ENCODE results near the gene UBR3.
"Not testable (repeated sequence)": the region's sequence is repeated elsewhere in the genome, so short reads cannot be mapped to it uniquely, and the experiment has no call there.

Gene UBR3

GRCh38 chr2:169828141-169828811 is 1.0 kb downstream of the UBR3 start:
- no peaks in the 10 kb centered on the region for H3K9me3 ChIP-seq (ENCODE audit: control insufficient read depth, low read length)
- no peaks in the 10 kb centered on the region for H3K27me3 ChIP-seq (ENCODE audit: control insufficient read depth, insufficient read depth, low read length)
- H3K36me3 ChIP-seq (ENCODE audit: control insufficient read depth, insufficient read depth, low read length) = no peaks in the 10 kb centered on the region
- H3K4me1 ChIP-seq (ENCODE audit: control insufficient read depth, insufficient read depth, low read length) = no peaks in the 10 kb centered on the region
- H3K4me3 ChIP-seq (ENCODE audit: low read length) = peak overlapping the region; percentile 56
- H3K9ac ChIP-seq (ENCODE audit: low read length) = peak overlapping the region; percentile 46

GRCh38 chr2:169834401-169834800 is 7.1 kb downstream of the UBR3 start:
- Histone ChIP-seq H3K9ac (ENCODE audit: low read length) (no peak overlapping the region), H3K4me1 (ENCODE audit: control insufficient read depth, insufficient read depth, low read length) (no peaks in the 10 kb centered on the region), H3K36me3 (ENCODE audit: control insufficient read depth, insufficient read depth, low read length) (no peaks in the 10 kb centered on the region), H3K4me3 (ENCODE audit: low read length) (no peak overlapping the region), H3K27me3 (ENCODE audit: control insufficient read depth, insufficient read depth, low read length) (no peaks in the 10 kb centered on the region), H3K9me3 (ENCODE audit: control insufficient read depth, low read length) (no peaks in the 10 kb centered on the region)

- H3K36me3 ChIP-seq (ENCODE audit: control insufficient read depth, insufficient read depth, low read length) = no peaks in the 10 kb centered on the region
- H3K9me3 ChIP-seq (ENCODE audit: control insufficient read depth, low read length) = no peaks in the 10 kb centered on the region
- H3K27me3 ChIP-seq (ENCODE audit: control insufficient read depth, insufficient read depth, low read length) = no peaks in the 10 kb centered on the region
- no peak overlapping the region for H3K4me3 ChIP-seq (ENCODE audit: low read length)
- H3K9ac ChIP-seq (ENCODE audit: low read length) = no peak overlapping the region
- no peaks in the 10 kb centered on the region for H3K4me1 ChIP-seq (ENCODE audit: control insufficient read depth, insufficient read depth, low read length)
Observed at GRCh38 chr2:169838743-169839489, 11.7 kb downstream of the UBR3 start.

- Histone ChIP-seq H3K4me3 (ENCODE audit: low read length) (no peak overlapping the region), H3K36me3 (ENCODE audit: control insufficient read depth, insufficient read depth, low read length) (no peaks in the 10 kb centered on the region), H3K9ac (ENCODE audit: low read length) (no peak overlapping the region), H3K4me1 (ENCODE audit: control insufficient read depth, insufficient read depth, low read length) (no peaks in the 10 kb centered on the region), H3K27me3 (ENCODE audit: control insufficient read depth, insufficient read depth, low read length) (no peaks in the 10 kb centered on the region), H3K9me3 (ENCODE audit: control insufficient read depth, low read length) (no peaks in the 10 kb centered on the region)
Observed at GRCh38 chr2:169839954-169840746, 12.9 kb downstream of the UBR3 start.

- H3K9ac ChIP-seq (ENCODE audit: low read length) = no peak overlapping the region
- H3K27me3 ChIP-seq (ENCODE audit: control insufficient read depth, insufficient read depth, low read length) = no peaks in the 10 kb centered on the region
- H3K4me3 ChIP-seq (ENCODE audit: low read length) = no peak overlapping the region
- H3K9me3 ChIP-seq (ENCODE audit: control insufficient read depth, low read length) = no peaks in the 10 kb centered on the region
- no peaks in the 10 kb centered on the region for H3K36me3 ChIP-seq (ENCODE audit: control insufficient read depth, insufficient read depth, low read length)
- no peaks in the 10 kb centered on the region for H3K4me1 ChIP-seq (ENCODE audit: control insufficient read depth, insufficient read depth, low read length)
Observed at GRCh38 chr2:169840747-169841142, 13.5 kb downstream of the UBR3 start.

- H3K27me3 ChIP-seq (ENCODE audit: control insufficient read depth, insufficient read depth, low read length); H3K4me3 ChIP-seq (ENCODE audit: low read length); H3K9ac ChIP-seq (ENCODE audit: low read length); H3K4me1 ChIP-seq (ENCODE audit: control insufficient read depth, insufficient read depth, low read length); H3K36me3 ChIP-seq (ENCODE audit: control insufficient read depth, insufficient read depth, low read length); H3K9me3 ChIP-seq (ENCODE audit: control insufficient read depth, low read length): not testable (repeated sequence)
Observed at GRCh38 chr2:169841625-169842024, 14.4 kb downstream of the UBR3 start.

- no peaks in the 10 kb centered on the region for H3K36me3 ChIP-seq (ENCODE audit: control insufficient read depth, insufficient read depth, low read length)
- no peaks in the 10 kb centered on the region for H3K9me3 ChIP-seq (ENCODE audit: control insufficient read depth, low read length)
- H3K9ac ChIP-seq (ENCODE audit: low read length) = no peak overlapping the region
- H3K27me3 ChIP-seq (ENCODE audit: control insufficient read depth, insufficient read depth, low read length) = no peaks in the 10 kb centered on the region
- no peaks in the 10 kb centered on the region for H3K4me1 ChIP-seq (ENCODE audit: control insufficient read depth, insufficient read depth, low read length)
- H3K4me3 ChIP-seq (ENCODE audit: low read length) = no peak overlapping the region
Observed at GRCh38 chr2:169845016-169845415, 17.8 kb downstream of the UBR3 start.

- not testable (repeated sequence) for H3K36me3 ChIP-seq (ENCODE audit: control insufficient read depth, insufficient read depth, low read length); H3K9ac ChIP-seq (ENCODE audit: low read length); H3K4me3 ChIP-seq (ENCODE audit: low read length); H3K4me1 ChIP-seq (ENCODE audit: control insufficient read depth, insufficient read depth, low read length); H3K9me3 ChIP-seq (ENCODE audit: control insufficient read depth, low read length); H3K27me3 ChIP-seq (ENCODE audit: control insufficient read depth, insufficient read depth, low read length)
Observed at GRCh38 chr2:169848959-169849693, 21.9 kb downstream of the UBR3 start.

- no peak overlapping the region for H3K4me3 ChIP-seq (ENCODE audit: low read length)
- H3K4me1 ChIP-seq (ENCODE audit: control insufficient read depth, insufficient read depth, low read length) = no peaks in the 10 kb centered on the region
- no peaks in the 10 kb centered on the region for H3K27me3 ChIP-seq (ENCODE audit: control insufficient read depth, insufficient read depth, low read length)
- no peaks in the 10 kb centered on the region for H3K9me3 ChIP-seq (ENCODE audit: control insufficient read depth, low read length)
- no peak overlapping the region for H3K9ac ChIP-seq (ENCODE audit: low read length)
- no peaks in the 10 kb centered on the region for H3K36me3 ChIP-seq (ENCODE audit: control insufficient read depth, insufficient read depth, low read length)
Observed at GRCh38 chr2:169849710-169850109, 22.5 kb downstream of the UBR3 start.

- no peaks in the 10 kb centered on the region for H3K9me3 ChIP-seq (ENCODE audit: control insufficient read depth, low read length)
- no peaks in the 10 kb centered on the region for H3K27me3 ChIP-seq (ENCODE audit: control insufficient read depth, insufficient read depth, low read length)
- no peaks in the 10 kb centered on the region for H3K4me1 ChIP-seq (ENCODE audit: control insufficient read depth, insufficient read depth, low read length)
- no peaks in the 10 kb centered on the region for H3K36me3 ChIP-seq (ENCODE audit: control insufficient read depth, insufficient read depth, low read length)
- H3K9ac ChIP-seq (ENCODE audit: low read length) = no peak overlapping the region
- no peak overlapping the region for H3K4me3 ChIP-seq (ENCODE audit: low read length)
Observed at GRCh38 chr2:169853041-169853668, 25.9 kb downstream of the UBR3 start.

- not testable (repeated sequence) for H3K4me1 ChIP-seq (ENCODE audit: control insufficient read depth, insufficient read depth, low read length); H3K9ac ChIP-seq (ENCODE audit: low read length); H3K36me3 ChIP-seq (ENCODE audit: control insufficient read depth, insufficient read depth, low read length); H3K4me3 ChIP-seq (ENCODE audit: low read length); H3K27me3 ChIP-seq (ENCODE audit: control insufficient read depth, insufficient read depth, low read length); H3K9me3 ChIP-seq (ENCODE audit: control insufficient read depth, low read length)
Observed at GRCh38 chr2:169855281-169856258, 28.3 kb downstream of the UBR3 start.
